WTC11 (cell line): ENCODE measurements around the gene DPYSL4. TPM values are rescaled to one million over a fixed set of nuclear protein-coding genes. Genes with fewer than 3 reads are reported as not detected.

ENCODE experiments used
- ATAC-seq: fragments of 200-7000 bp; cut with Tn5 transposase; 2 replicates; pipeline ENCODE4 v1.10.0; 2021; ENCODE audit warnings: mild to moderate bottlenecking, moderate library complexity
- CTCF ChIA-PET: fragments of 300-600 bp; sonication (Branson Sonifier 250); formaldehyde crosslinking; loops from one replicate; lab custom pipeline; 2021; ENCODE audit warnings: antibody characterized with exemption; lab: Charles Lee
- POLR2A ChIA-PET: fragments of 350-600 bp; sonication (Branson Sonifier 250); formaldehyde crosslinking; loops from one replicate; lab custom pipeline; 2021; ENCODE audit warnings: antibody characterized with exemption; lab: Charles Lee
- DNase-seq: peaks from one replicate; pipeline ENCODE4 v3.0.0; 2021; ENCODE audit warnings: low spot score
- H3K27ac Mint-ChIP-seq: 2 replicates; pipeline ENCODE4 v1.8.0; 2021; ENCODE audit warnings: mixed read lengths
- H3K27me3 Mint-ChIP-seq: 2 replicates; pipeline ENCODE4 v1.8.0; 2021; ENCODE audit warnings: low read depth, mild to moderate bottlenecking, moderate library complexity, mixed read lengths
- H3K36me3 Mint-ChIP-seq: 2 replicates; pipeline ENCODE4 v1.8.0; 2021; ENCODE audit warnings: mixed read lengths
- H3K4me1 Mint-ChIP-seq: 2 replicates; pipeline ENCODE4 v1.8.0; 2022; ENCODE audit warnings: mixed read lengths
- H3K4me3 Mint-ChIP-seq: 2 replicates; pipeline ENCODE4 v1.8.0; 2021; ENCODE audit warnings: mild to moderate bottlenecking, moderate library complexity, mixed read lengths
- H3K9me3 Mint-ChIP-seq: 2 replicates; pipeline ENCODE4 v1.8.0; 2021; ENCODE audit warnings: mixed read lengths
- ATF1 ChIP-seq: sonication (generic); formaldehyde crosslinking; IDR thresholded peaks from 2 replicates; pipeline ENCODE4 v1.8.1; 2023; ENCODE audit warnings: mild to moderate bottlenecking, moderate library complexity, missing genetic modification reagents
- FOXJ3 ChIP-seq: sonication (generic); formaldehyde crosslinking; IDR thresholded peaks from 2 replicates; pipeline ENCODE4 v1.9.0; 2021; ENCODE audit warnings: missing genetic modification reagents, mild to moderate bottlenecking, borderline replicate concordance
- GRHL2 ChIP-seq: fragments of 250-450 bp; sonication (Bioruptor Pico); IDR thresholded peaks from 2 replicates; pipeline ENCODE4 v1.8.0; 2022; ENCODE audit warnings: mild to moderate bottlenecking, moderate library complexity; ENCODE audit not compliant: insufficient replicate concordance, severe bottlenecking
- NFYB ChIP-seq: sonication (generic); formaldehyde crosslinking; conservative IDR thresholded peaks from 2 replicates; pipeline ENCODE4 v1.8.0; 2022; ENCODE audit warnings: low read depth, missing genetic modification reagents
- RELA ChIP-seq: sonication (generic); formaldehyde crosslinking; IDR thresholded peaks from 2 replicates; pipeline ENCODE4 v1.8.1; 2022; ENCODE audit warnings: missing genetic modification reagents, mild to moderate bottlenecking, borderline replicate concordance
- SMAD3 ChIP-seq: sonication (generic); formaldehyde crosslinking; IDR thresholded peaks from 2 replicates; pipeline ENCODE4 v1.8.0; 2022; ENCODE audit warnings: missing genetic modification reagents, mild to moderate bottlenecking, borderline replicate concordance
- SOX15 ChIP-seq: fragments of 250-450 bp; sonication (Bioruptor Pico); IDR thresholded peaks from 2 replicates; pipeline ENCODE4 v1.9.0; 2021; ENCODE audit warnings: mild to moderate bottlenecking
- SP1 ChIP-seq: sonication (generic); formaldehyde crosslinking; conservative IDR thresholded peaks from 2 replicates; pipeline ENCODE4 v1.8.1; 2022; ENCODE audit warnings: missing genetic modification reagents
- ZNF263 ChIP-seq: sonication (generic); formaldehyde crosslinking; IDR thresholded peaks from 2 replicates; pipeline ENCODE4 v1.8.1; 2022; ENCODE audit warnings: low read depth, mild to moderate bottlenecking, moderate library complexity, missing genetic modification reagents
- total RNA-seq: library from RNA; stranded (reverse); gene quantifications from 3 replicates; pipeline ENCODE4 v1.2.3, GENCODE V29; 2021
- TF ChIP-seq, protein P1 (sequence below): sonication (generic); formaldehyde crosslinking; IDR thresholded peaks from 2 replicates; pipeline ENCODE4 v1.8.1; 2022; ENCODE audit warnings: missing genetic modification reagents, borderline replicate concordance
- TF ChIP-seq, protein P2 (sequence below): sonication (generic); formaldehyde crosslinking; IDR thresholded peaks from 2 replicates; pipeline ENCODE4 v1.8.1; 2023; ENCODE audit warnings: mild to moderate bottlenecking, missing genetic modification reagents
- TF ChIP-seq, protein P3 (sequence below): sonication (generic); formaldehyde crosslinking; IDR thresholded peaks from 2 replicates; pipeline ENCODE4 v1.8.1; 2023; ENCODE audit warnings: mild to moderate bottlenecking, missing genetic modification reagents, moderate library complexity
- TF ChIP-seq, protein P4 (sequence below): fragments of 250-450 bp; sonication (Bioruptor Pico); IDR thresholded peaks from 2 replicates; pipeline ENCODE4 v1.9.0; 2021; ENCODE audit warnings: mild to moderate bottlenecking
- TF ChIP-seq, protein P5 (sequence below): sonication (generic); formaldehyde crosslinking; IDR thresholded peaks from 2 replicates; pipeline ENCODE4 v1.8.0; 2023; ENCODE audit warnings: missing genetic modification reagents, mild to moderate bottlenecking, borderline replicate concordance
- TF ChIP-seq, protein P6 (sequence below): sonication (generic); formaldehyde crosslinking; IDR thresholded peaks from 2 replicates; pipeline ENCODE4 v1.8.1; 2023; ENCODE audit warnings: mild to moderate bottlenecking, moderate library complexity, missing genetic modification reagents
- TF ChIP-seq, protein P7 (sequence below): sonication (generic); formaldehyde crosslinking; conservative IDR thresholded peaks from 2 replicates; pipeline ENCODE4 v1.8.1; 2023; ENCODE audit warnings: mild to moderate bottlenecking, low read depth, missing genetic modification reagents, moderate library complexity
- TF ChIP-seq, protein P8 (sequence below): sonication (generic); formaldehyde crosslinking; IDR thresholded peaks from 2 replicates; pipeline ENCODE4 v1.8.0; 2022; ENCODE audit warnings: missing genetic modification reagents

Gene DPYSL4
- total RNA-seq, 1 experiment from 2014 or later, result 17.0 TPM

DNA sequence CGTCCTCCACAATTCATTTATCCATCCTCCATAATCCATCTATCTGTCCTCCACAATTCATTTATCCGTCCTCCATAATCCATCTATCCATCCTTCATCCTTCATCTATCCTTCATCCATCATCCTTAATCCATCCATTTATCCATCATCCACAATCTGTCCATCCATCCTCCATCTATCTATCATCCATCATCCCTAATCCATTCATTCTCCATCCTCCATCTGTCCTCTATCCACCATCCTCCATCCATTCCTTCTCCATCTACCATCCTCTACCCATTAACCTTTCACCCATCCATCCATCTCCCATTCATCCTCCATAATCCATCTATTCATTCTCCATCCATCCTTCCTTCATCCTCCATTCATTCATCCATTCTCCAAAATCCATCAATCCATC, 36.0 kb upstream of the DPYSL4 start (continued):
- TF ChIP-seq, protein P1, sequence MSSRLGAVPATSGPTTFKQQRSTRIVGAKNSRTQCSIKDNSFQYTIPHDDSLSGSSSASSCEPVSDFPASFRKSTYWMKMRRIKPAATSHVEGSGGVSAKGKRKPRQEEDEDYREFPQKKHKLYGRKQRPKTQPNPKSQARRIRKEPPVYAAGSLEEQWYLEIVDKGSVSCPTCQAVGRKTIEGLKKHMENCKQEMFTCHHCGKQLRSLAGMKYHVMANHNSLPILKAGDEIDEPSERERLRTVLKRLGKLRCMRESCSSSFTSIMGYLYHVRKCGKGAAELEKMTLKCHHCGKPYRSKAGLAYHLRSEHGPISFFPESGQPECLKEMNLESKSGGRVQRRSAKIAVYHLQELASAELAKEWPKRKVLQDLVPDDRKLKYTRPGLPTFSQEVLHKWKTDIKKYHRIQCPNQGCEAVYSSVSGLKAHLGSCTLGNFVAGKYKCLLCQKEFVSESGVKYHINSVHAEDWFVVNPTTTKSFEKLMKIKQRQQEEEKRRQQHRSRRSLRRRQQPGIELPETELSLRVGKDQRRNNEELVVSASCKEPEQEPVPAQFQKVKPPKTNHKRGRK, result no peak
- TF ChIP-seq RELA (no peak), ZNF263 (CRISPR knock-in tag) (no peak), NFYB (CRISPR knock-in tag) (no peak), SP1 (no peak), GRHL2 (CRISPR knock-in tag) (no peak)
- TF ChIP-seq, protein P2, sequence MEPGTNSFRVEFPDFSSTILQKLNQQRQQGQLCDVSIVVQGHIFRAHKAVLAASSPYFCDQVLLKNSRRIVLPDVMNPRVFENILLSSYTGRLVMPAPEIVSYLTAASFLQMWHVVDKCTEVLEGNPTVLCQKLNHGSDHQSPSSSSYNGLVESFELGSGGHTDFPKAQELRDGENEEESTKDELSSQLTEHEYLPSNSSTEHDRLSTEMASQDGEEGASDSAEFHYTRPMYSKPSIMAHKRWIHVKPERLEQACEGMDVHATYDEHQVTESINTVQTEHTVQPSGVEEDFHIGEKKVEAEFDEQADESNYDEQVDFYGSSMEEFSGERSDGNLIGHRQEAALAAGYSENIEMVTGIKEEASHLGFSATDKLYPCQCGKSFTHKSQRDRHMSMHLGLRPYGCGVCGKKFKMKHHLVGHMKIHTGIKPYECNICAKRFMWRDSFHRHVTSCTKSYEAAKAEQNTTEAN (CRISPR knock-in tag), result no peak
- TF ChIP-seq, protein P3, sequence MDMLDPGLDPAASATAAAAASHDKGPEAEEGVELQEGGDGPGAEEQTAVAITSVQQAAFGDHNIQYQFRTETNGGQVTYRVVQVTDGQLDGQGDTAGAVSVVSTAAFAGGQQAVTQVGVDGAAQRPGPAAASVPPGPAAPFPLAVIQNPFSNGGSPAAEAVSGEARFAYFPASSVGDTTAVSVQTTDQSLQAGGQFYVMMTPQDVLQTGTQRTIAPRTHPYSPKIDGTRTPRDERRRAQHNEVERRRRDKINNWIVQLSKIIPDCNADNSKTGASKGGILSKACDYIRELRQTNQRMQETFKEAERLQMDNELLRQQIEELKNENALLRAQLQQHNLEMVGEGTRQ, result no peak
- TF ChIP-seq, protein P4, sequence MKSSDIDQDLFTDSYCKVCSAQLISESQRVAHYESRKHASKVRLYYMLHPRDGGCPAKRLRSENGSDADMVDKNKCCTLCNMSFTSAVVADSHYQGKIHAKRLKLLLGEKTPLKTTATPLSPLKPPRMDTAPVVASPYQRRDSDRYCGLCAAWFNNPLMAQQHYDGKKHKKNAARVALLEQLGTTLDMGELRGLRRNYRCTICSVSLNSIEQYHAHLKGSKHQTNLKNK (CRISPR knock-in tag), result no peak

DNA sequence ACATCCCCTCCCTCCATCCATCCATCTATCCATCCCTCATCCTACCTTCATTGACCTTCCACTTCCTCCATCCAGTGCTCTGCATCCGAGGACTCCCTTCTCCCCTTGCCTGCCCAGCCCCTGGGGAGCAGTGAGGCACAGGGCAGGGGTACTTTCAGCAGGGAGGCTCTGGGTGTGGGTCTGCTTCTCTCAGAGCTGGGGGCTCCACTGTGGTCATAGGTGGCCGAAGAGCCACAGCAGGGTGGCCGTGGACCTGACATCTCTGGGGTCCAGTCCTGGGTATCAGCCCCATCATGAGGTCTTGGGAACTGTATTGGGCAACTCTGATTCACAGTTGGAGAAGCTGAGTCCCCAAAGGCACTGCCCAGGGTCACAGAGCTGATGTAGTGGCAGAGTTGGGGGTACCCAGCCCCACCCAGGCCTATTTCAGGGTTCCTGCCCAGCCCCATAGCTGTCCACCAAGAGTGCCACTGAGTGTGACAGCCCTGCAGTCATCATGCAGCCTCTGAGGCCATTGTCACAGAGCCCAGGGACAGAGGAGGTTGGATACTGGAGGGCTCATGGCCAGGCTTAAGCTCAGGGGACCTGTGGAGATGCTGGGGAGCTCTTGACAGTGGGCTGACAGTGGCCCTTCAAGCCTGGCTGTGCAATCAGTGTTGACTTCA, 35.3 kb upstream of the DPYSL4 start:
- Mint-ChIP-seq H3K36me3 (no peaks in the 10 kb centered on the region), H3K9me3 (no peaks in the 10 kb centered on the region), H3K27me3 (no peaks in the 10 kb centered on the region), H3K4me3 (no peak overlapping the region), H3K27ac (no peak overlapping the region), H3K4me1 (0 out of 2 replicates have a peak, but pooled peaks cover 3% of the 10 kb centered on the region)
- ChIA-PET POLR2A (no interaction called here), CTCF (interaction anchor here (1.3 to 1.5 kb wide), 2 partner anchors 8 to 9 kb away, joined by 8 read pairs; no protein-coding TSS in a partner anchor)
- ATAC-seq, result no peak
- DNase-seq, result peak; percentile 4
- TF ChIP-seq SOX15 (no peak), FOXJ3 (CRISPR knock-in tag) (no peak), SMAD3 (no peak), ATF1 (CRISPR knock-in tag) (no peak)
- TF ChIP-seq, protein P5, sequence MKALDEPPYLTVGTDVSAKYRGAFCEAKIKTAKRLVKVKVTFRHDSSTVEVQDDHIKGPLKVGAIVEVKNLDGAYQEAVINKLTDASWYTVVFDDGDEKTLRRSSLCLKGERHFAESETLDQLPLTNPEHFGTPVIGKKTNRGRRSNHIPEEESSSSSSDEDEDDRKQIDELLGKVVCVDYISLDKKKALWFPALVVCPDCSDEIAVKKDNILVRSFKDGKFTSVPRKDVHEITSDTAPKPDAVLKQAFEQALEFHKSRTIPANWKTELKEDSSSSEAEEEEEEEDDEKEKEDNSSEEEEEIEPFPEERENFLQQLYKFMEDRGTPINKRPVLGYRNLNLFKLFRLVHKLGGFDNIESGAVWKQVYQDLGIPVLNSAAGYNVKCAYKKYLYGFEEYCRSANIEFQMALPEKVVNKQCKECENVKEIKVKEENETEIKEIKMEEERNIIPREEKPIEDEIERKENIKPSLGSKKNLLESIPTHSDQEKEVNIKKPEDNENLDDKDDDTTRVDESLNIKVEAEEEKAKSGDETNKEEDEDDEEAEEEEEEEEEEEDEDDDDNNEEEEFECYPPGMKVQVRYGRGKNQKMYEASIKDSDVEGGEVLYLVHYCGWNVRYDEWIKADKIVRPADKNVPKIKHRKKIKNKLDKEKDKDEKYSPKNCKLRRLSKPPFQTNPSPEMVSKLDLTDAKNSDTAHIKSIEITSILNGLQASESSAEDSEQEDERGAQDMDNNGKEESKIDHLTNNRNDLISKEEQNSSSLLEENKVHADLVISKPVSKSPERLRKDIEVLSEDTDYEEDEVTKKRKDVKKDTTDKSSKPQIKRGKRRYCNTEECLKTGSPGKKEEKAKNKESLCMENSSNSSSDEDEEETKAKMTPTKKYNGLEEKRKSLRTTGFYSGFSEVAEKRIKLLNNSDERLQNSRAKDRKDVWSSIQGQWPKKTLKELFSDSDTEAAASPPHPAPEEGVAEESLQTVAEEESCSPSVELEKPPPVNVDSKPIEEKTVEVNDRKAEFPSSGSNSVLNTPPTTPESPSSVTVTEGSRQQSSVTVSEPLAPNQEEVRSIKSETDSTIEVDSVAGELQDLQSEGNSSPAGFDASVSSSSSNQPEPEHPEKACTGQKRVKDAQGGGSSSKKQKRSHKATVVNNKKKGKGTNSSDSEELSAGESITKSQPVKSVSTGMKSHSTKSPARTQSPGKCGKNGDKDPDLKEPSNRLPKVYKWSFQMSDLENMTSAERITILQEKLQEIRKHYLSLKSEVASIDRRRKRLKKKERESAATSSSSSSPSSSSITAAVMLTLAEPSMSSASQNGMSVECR (CRISPR knock-in tag), result no peak
- TF ChIP-seq, protein P6, sequence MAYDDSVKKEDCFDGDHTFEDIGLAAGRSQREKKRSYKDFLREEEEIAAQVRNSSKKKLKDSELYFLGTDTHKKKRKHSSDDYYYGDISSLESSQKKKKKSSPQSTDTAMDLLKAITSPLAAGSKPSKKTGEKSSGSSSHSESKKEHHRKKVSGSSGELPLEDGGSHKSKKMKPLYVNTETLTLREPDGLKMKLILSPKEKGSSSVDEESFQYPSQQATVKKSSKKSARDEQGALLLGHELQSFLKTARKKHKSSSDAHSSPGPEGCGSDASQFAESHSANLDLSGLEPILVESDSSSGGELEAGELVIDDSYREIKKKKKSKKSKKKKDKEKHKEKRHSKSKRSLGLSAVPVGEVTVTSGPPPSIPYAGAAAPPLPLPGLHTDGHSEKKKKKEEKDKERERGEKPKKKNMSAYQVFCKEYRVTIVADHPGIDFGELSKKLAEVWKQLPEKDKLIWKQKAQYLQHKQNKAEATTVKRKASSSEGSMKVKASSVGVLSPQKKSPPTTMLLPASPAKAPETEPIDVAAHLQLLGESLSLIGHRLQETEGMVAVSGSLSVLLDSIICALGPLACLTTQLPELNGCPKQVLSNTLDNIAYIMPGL, result no peak
- TF ChIP-seq, protein P7, sequence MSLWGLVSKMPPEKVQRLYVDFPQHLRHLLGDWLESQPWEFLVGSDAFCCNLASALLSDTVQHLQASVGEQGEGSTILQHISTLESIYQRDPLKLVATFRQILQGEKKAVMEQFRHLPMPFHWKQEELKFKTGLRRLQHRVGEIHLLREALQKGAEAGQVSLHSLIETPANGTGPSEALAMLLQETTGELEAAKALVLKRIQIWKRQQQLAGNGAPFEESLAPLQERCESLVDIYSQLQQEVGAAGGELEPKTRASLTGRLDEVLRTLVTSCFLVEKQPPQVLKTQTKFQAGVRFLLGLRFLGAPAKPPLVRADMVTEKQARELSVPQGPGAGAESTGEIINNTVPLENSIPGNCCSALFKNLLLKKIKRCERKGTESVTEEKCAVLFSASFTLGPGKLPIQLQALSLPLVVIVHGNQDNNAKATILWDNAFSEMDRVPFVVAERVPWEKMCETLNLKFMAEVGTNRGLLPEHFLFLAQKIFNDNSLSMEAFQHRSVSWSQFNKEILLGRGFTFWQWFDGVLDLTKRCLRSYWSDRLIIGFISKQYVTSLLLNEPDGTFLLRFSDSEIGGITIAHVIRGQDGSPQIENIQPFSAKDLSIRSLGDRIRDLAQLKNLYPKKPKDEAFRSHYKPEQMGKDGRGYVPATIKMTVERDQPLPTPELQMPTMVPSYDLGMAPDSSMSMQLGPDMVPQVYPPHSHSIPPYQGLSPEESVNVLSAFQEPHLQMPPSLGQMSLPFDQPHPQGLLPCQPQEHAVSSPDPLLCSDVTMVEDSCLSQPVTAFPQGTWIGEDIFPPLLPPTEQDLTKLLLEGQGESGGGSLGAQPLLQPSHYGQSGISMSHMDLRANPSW, result no peak
- TF ChIP-seq, protein P8, sequence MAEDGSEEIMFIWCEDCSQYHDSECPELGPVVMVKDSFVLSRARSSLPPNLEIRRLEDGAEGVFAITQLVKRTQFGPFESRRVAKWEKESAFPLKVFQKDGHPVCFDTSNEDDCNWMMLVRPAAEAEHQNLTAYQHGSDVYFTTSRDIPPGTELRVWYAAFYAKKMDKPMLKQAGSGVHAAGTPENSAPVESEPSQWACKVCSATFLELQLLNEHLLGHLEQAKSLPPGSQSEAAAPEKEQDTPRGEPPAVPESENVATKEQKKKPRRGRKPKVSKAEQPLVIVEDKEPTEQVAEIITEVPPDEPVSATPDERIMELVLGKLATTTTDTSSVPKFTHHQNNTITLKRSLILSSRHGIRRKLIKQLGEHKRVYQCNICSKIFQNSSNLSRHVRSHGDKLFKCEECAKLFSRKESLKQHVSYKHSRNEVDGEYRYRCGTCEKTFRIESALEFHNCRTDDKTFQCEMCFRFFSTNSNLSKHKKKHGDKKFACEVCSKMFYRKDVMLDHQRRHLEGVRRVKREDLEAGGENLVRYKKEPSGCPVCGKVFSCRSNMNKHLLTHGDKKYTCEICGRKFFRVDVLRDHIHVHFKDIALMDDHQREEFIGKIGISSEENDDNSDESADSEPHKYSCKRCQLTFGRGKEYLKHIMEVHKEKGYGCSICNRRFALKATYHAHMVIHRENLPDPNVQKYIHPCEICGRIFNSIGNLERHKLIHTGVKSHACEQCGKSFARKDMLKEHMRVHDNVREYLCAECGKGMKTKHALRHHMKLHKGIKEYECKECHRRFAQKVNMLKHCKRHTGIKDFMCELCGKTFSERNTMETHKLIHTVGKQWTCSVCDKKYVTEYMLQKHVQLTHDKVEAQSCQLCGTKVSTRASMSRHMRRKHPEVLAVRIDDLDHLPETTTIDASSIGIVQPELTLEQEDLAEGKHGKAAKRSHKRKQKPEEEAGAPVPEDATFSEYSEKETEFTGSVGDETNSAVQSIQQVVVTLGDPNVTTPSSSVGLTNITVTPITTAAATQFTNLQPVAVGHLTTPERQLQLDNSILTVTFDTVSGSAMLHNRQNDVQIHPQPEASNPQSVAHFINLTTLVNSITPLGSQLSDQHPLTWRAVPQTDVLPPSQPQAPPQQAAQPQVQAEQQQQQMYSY (CRISPR knock-in tag), result no peak
